ENCODE data around the gene VPS52.

VPS52 gene

GRCh38 chr6:33259032-33259431 is 12.6 kb downstream of the VPS52 start:
- Mint-ChIP-seq H3K27me3 (ENCODE audit: low read depth, poor library complexity) (peaks cover 3% of the 10 kb centered on the region), H3K27ac (no peak overlapping the region), H3K36me3 (ENCODE audit: low read depth) (peaks cover 73% of the 10 kb centered on the region), H3K4me1 (no peaks in the 10 kb centered on the region), H3K4me3 (no peak overlapping the region), H3K9me3 (peaks cover 6% of the 10 kb centered on the region)
- no peak for DNase-seq
- no peak for TF ChIP-seq CTCF (IDR thresholded peaks at IDR 0.05)

GRCh38 chr6:33254591-33254990 is 17.1 kb downstream of the VPS52 start:
- Mint-ChIP-seq H3K4me3 (no peak overlapping the region), H3K4me1 (peaks cover 23% of the 10 kb centered on the region), H3K27me3 (ENCODE audit: low read depth, poor library complexity) (peaks cover 2% of the 10 kb centered on the region), H3K27ac (no peak overlapping the region), H3K9me3 (peaks cover 6% of the 10 kb centered on the region), H3K36me3 (ENCODE audit: low read depth) (peaks cover 63% of the 10 kb centered on the region)
- DNase-seq = no peak
- no peak for TF ChIP-seq CTCF (IDR thresholded peaks at IDR 0.05)

GRCh38 chr6:33252759-33253158 is 18.9 kb downstream of the VPS52 start:
- Mint-ChIP-seq H3K4me3 (no peak overlapping the region), H3K27me3 (ENCODE audit: low read depth, poor library complexity) (peaks cover 2% of the 10 kb centered on the region), H3K27ac (no peak overlapping the region), H3K4me1 (peaks cover 36% of the 10 kb centered on the region), H3K9me3 (peaks cover 6% of the 10 kb centered on the region), H3K36me3 (ENCODE audit: low read depth) (peaks cover 51% of the 10 kb centered on the region)
- no peak for DNase-seq
- TF ChIP-seq CTCF (IDR thresholded peaks at IDR 0.05) = no peak

- Mint-ChIP-seq H3K27ac (no peak overlapping the region), H3K4me3 (no peak overlapping the region), H3K9me3 (peaks cover 6% of the 10 kb centered on the region), H3K36me3 (ENCODE audit: low read depth) (peaks cover 38% of the 10 kb centered on the region), H3K4me1 (peaks cover 36% of the 10 kb centered on the region), H3K27me3 (ENCODE audit: low read depth, poor library complexity) (peaks cover 6% of the 10 kb centered on the region)
- no peak for TF ChIP-seq CTCF (IDR thresholded peaks at IDR 0.05)
- no peak for DNase-seq
Observed at GRCh38 chr6:33251395-33252012, 20.2 kb downstream of the VPS52 start.

- Mint-ChIP-seq H3K9me3 (peaks cover under 1% of the 10 kb centered on the region), H3K27ac (no peak overlapping the region), H3K36me3 (ENCODE audit: low read depth) (peaks cover 32% of the 10 kb centered on the region), H3K4me1 (peaks cover 36% of the 10 kb centered on the region), H3K27me3 (ENCODE audit: low read depth, poor library complexity) (peaks cover 14% of the 10 kb centered on the region), H3K4me3 (peak overlapping the region; percentile 84)
- no peak for DNase-seq
- no peak for TF ChIP-seq CTCF (IDR thresholded peaks at IDR 0.05)
Observed at GRCh38 chr6:33250731-33251130, 20.9 kb downstream of the VPS52 start.

Data from nephron progenitor cell (in vitro differentiated cells).